Activated T-helper 17 cell treated with anti-CD3 and anti-CD28 coated beads, Interleukin-2, amount 50 U/mL, for 72 hours (primary cell): ENCODE measurements around the gene MAP3K20. TPM values are rescaled to one million over a fixed set of nuclear protein-coding genes. Genes with fewer than 3 reads are reported as not detected.
"Not testable (repeated sequence)": the region's sequence is repeated elsewhere in the genome, so short reads cannot be mapped to it uniquely, and the experiment has no call there.

Experiments
- ATAC-seq: fragments of 150-1000 bp; cut with Tn5 transposase; replicated peaks from 2 replicates; pipeline ENCODE4 v1.10.0; 2021; ENCODE audit warnings: mild to moderate bottlenecking, moderate library complexity
- H3K27ac Mint-ChIP-seq: one replicate; pipeline ENCODE4 v1.8.0; 2022; ENCODE audit warnings: mixed read lengths
- H3K27me3 Mint-ChIP-seq: one replicate; pipeline ENCODE4 v1.8.0; 2022; ENCODE audit warnings: mixed read lengths
- H3K36me3 Mint-ChIP-seq: one replicate; pipeline ENCODE4 v1.8.0; 2022; ENCODE audit warnings: low read depth, mild to moderate bottlenecking, mixed read lengths
- H3K4me1 Mint-ChIP-seq: one replicate; pipeline ENCODE4 v1.8.0; 2022; ENCODE audit warnings: mixed read lengths
- H3K4me3 Mint-ChIP-seq: one replicate; pipeline ENCODE4 v1.8.0; 2022; ENCODE audit warnings: mild to moderate bottlenecking, mixed read lengths
- H3K9me3 Mint-ChIP-seq: one replicate; pipeline ENCODE4 v1.8.0; 2022; ENCODE audit warnings: mixed read lengths
- total RNA-seq, 2 donors: library from RNA; stranded (reverse); gene quantifications; one replicate each; pipeline ENCODE4 v1.2.3, GENCODE V29; 2022

The MAP3K20 gene
- total RNA-seq, 2 donors from 2014 or later, result 11.9 to 21.9 TPM

DNA sequence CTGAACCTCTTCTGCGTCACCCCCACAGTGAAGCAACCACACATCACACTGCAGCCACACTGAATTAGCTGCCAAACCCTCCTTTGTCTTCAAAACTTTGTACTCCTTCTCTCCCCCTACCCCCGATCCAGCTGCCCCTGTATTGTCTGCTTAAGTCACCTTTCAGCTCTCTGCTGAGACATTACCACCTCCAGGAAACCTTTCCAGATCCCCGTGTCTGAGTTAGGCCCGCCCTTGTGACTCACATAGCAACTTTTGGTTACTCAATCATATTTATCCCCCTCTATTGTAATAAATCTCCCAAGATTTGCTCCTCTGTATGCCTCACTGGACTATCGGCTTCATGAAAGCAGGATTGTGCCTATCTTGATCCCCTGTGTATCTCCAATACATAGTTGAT lies 196.2 kb downstream of the MAP3K20 start:
- Mint-ChIP-seq H3K27me3 (peaks cover under 1% of the 10 kb centered on the region), H3K4me1 (no peaks in the 10 kb centered on the region), H3K36me3 (no peaks in the 10 kb centered on the region), H3K4me3 (no peak overlapping the region), H3K27ac (no peak overlapping the region), H3K9me3 (no peaks in the 10 kb centered on the region)
- no peak for ATAC-seq

GRCh38 chr2:173272849-173273248 lies 197.2 kb downstream of the MAP3K20 start:
- no peak overlapping the region for H3K4me3 Mint-ChIP-seq
- no peaks in the 10 kb centered on the region for H3K4me1 Mint-ChIP-seq
- peaks cover 9% of the 10 kb centered on the region for H3K27me3 Mint-ChIP-seq
- H3K36me3 Mint-ChIP-seq, result no peaks in the 10 kb centered on the region
- no peak for ATAC-seq
- H3K27ac Mint-ChIP-seq, result no peak overlapping the region
- H3K9me3 Mint-ChIP-seq, result no peaks in the 10 kb centered on the region

GRCh38 chr2:173278794-173279526 lies 203.3 kb downstream of the MAP3K20 start:
- peak overlapping the region; percentile 92 for H3K27ac Mint-ChIP-seq
- peak; percentile 87 for ATAC-seq

GRCh38 chr2:173279527-173279868 lies 203.9 kb downstream of the MAP3K20 start:
- Mint-ChIP-seq H3K27ac (peak overlapping the region; percentile 92), H3K36me3 (no peaks in the 10 kb centered on the region), H3K9me3 (no peaks in the 10 kb centered on the region), H3K4me3 (peak overlapping the region; percentile 54), H3K27me3 (peaks cover 12% of the 10 kb centered on the region), H3K4me1 (peaks cover 14% of the 10 kb centered on the region)
- no peak for ATAC-seq

More at GRCh38 chr2:173278794-173279526, 203.3 kb downstream of the MAP3K20 start:
- no peaks in the 10 kb centered on the region for H3K36me3 Mint-ChIP-seq
- H3K4me1 Mint-ChIP-seq, result peaks cover 14% of the 10 kb centered on the region
- peaks cover 12% of the 10 kb centered on the region for H3K27me3 Mint-ChIP-seq
- peak overlapping the region; percentile 54 for H3K4me3 Mint-ChIP-seq
- no peaks in the 10 kb centered on the region for H3K9me3 Mint-ChIP-seq

GRCh38 chr2:173280853-173281252 lies 205.2 kb downstream of the MAP3K20 start:
- peak; percentile 61 for ATAC-seq
- no peaks in the 10 kb centered on the region for H3K36me3 Mint-ChIP-seq
- H3K27me3 Mint-ChIP-seq, result peaks cover 12% of the 10 kb centered on the region
- H3K9me3 Mint-ChIP-seq, result no peaks in the 10 kb centered on the region
- H3K4me1 Mint-ChIP-seq, result peaks cover 14% of the 10 kb centered on the region
- H3K27ac Mint-ChIP-seq, result peak overlapping the region; percentile 92
- peak overlapping the region; percentile 54 for H3K4me3 Mint-ChIP-seq

- not testable (repeated sequence) for H3K36me3 Mint-ChIP-seq, ATAC-seq, H3K27ac Mint-ChIP-seq, H3K9me3 Mint-ChIP-seq, H3K4me3 Mint-ChIP-seq
- Mint-ChIP-seq H3K27me3 (peaks cover 11% of the 10 kb centered on the region), H3K4me1 (peaks cover 22% of the 10 kb centered on the region)
These were observed 206.3 kb downstream of the MAP3K20 start for GRCh38 chr2:173281898-173282297.

- Mint-ChIP-seq H3K4me3 (no peak overlapping the region), H3K4me1 (peaks cover 22% of the 10 kb centered on the region), H3K27ac (no peak overlapping the region), H3K27me3 (peaks cover 3% of the 10 kb centered on the region), H3K9me3 (no peaks in the 10 kb centered on the region), H3K36me3 (no peaks in the 10 kb centered on the region)
- ATAC-seq, result no peak
These were observed 207.3 kb downstream of the MAP3K20 start for GRCh38 chr2:173282795-173283545.

- Mint-ChIP-seq H3K4me3 (peak overlapping the region; percentile 64), H3K27me3 (peaks cover 9% of the 10 kb centered on the region), H3K27ac (peak overlapping the region; percentile 85), H3K9me3 (no peaks in the 10 kb centered on the region), H3K4me1 (peaks cover 14% of the 10 kb centered on the region), H3K36me3 (no peaks in the 10 kb centered on the region)
- ATAC-seq, result peak; percentile 85
These were observed 210.6 kb downstream of the MAP3K20 start for GRCh38 chr2:173286153-173286809.

GRCh38 chr2:173287594-173287993 lies 211.9 kb downstream of the MAP3K20 start:
- Mint-ChIP-seq H3K36me3 (no peaks in the 10 kb centered on the region), H3K4me3 (no peak overlapping the region), H3K27ac (peak overlapping the region; percentile 85), H3K9me3 (no peaks in the 10 kb centered on the region), H3K27me3 (peaks cover 9% of the 10 kb centered on the region), H3K4me1 (peaks cover 14% of the 10 kb centered on the region)
- no peak for ATAC-seq

DNA sequence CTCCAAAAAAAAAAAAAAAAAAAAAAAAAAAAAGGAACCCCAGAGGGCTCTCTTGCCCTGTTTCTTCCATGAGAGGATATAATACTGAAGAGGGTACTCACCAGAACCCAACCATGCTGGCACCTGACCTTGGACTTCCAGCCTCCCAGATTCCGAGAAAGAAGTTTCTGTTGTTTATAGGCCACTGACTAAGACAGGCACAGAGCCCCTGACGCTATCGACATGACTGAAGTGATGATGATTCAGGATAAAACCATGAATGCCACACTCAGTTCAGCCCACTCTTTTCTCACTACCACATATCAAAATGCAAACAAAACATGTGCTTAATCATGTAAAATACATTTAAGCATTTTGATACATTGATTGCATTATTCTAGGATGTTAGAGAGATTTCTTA lies 212.9 kb downstream of the MAP3K20 start:
- peak; percentile 85 for ATAC-seq
- Mint-ChIP-seq H3K4me3 (peak overlapping the region; percentile 34), H3K36me3 (no peaks in the 10 kb centered on the region), H3K4me1 (peaks cover 14% of the 10 kb centered on the region), H3K27ac (peak overlapping the region; percentile 85), H3K27me3 (peaks cover 9% of the 10 kb centered on the region), H3K9me3 (no peaks in the 10 kb centered on the region)

DNA sequence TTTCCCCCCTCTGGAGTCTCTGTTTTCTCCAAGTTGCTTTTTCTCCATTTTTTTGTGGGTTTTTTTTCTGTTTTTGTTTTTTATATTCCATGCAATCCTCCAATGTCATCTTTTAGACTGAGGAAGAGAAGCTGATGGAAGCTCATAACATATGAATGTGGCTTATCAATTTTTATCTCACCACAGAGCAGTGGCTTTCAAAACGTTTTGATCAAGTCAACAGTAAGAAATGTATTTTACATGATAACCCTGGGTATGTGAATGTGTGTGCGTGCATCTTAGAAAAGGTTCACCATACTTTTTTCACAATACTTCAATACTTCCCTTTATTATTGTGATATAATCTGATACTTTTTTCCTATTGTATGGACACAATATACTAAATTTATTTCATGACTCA lies 214.4 kb downstream of the MAP3K20 start:
- H3K27me3 Mint-ChIP-seq, result peaks cover 9% of the 10 kb centered on the region
- H3K27ac Mint-ChIP-seq, result peak overlapping the region; percentile 22
- H3K9me3 Mint-ChIP-seq, result no peaks in the 10 kb centered on the region
- H3K4me3 Mint-ChIP-seq, result no peak overlapping the region
- H3K4me1 Mint-ChIP-seq, result peaks cover 14% of the 10 kb centered on the region
- no peaks in the 10 kb centered on the region for H3K36me3 Mint-ChIP-seq
- ATAC-seq, result no peak

GRCh38 chr2:173290518-173290917 lies 214.9 kb downstream of the MAP3K20 start:
- Mint-ChIP-seq H3K36me3 (no peaks in the 10 kb centered on the region), H3K9me3 (no peaks in the 10 kb centered on the region), H3K27me3 (peaks cover 9% of the 10 kb centered on the region), H3K4me1 (peaks cover 14% of the 10 kb centered on the region), H3K4me3 (no peak overlapping the region), H3K27ac (peak overlapping the region; percentile 22)
- ATAC-seq, result no peak

DNA sequence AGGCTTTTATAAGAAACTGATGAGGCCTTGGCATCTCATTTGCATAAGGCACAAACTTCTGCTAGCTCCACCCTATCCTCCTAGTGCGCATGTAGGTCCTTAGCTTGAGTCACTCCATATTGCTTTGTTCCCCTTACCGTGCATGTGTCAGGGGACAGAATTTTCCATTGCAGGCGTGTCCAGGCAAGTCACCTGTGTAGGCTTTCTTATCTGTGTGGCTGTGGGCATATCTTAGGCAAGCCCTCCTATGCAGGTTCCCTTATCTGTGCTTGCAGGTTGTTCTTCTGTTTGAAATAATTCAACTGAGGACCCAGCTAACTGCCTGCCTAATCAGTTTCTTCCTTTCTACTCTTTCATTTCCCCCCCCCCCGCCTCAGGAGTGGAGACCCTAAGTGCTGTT lies 215.8 kb downstream of the MAP3K20 start:
- H3K36me3 Mint-ChIP-seq, result no peaks in the 10 kb centered on the region
- peaks cover 9% of the 10 kb centered on the region for H3K4me1 Mint-ChIP-seq
- no peak overlapping the region for H3K4me3 Mint-ChIP-seq
- no peak overlapping the region for H3K27ac Mint-ChIP-seq
- H3K27me3 Mint-ChIP-seq, result peaks cover 9% of the 10 kb centered on the region
- H3K9me3 Mint-ChIP-seq, result no peaks in the 10 kb centered on the region
- no peak for ATAC-seq

GRCh38 chr2:173296235-173296634 lies 220.6 kb downstream of the MAP3K20 start:
- ATAC-seq, result no peak
- H3K27me3 Mint-ChIP-seq, result peaks cover 13% of the 10 kb centered on the region
- peaks cover 21% of the 10 kb centered on the region for H3K9me3 Mint-ChIP-seq
- no peaks in the 10 kb centered on the region for H3K36me3 Mint-ChIP-seq
- no peak overlapping the region for H3K4me3 Mint-ChIP-seq
- H3K27ac Mint-ChIP-seq, result no peak overlapping the region
- no peaks in the 10 kb centered on the region for H3K4me1 Mint-ChIP-seq
